Measurements from ENCODE around the gene CTBP2.

The CTBP2 gene

DNA sequence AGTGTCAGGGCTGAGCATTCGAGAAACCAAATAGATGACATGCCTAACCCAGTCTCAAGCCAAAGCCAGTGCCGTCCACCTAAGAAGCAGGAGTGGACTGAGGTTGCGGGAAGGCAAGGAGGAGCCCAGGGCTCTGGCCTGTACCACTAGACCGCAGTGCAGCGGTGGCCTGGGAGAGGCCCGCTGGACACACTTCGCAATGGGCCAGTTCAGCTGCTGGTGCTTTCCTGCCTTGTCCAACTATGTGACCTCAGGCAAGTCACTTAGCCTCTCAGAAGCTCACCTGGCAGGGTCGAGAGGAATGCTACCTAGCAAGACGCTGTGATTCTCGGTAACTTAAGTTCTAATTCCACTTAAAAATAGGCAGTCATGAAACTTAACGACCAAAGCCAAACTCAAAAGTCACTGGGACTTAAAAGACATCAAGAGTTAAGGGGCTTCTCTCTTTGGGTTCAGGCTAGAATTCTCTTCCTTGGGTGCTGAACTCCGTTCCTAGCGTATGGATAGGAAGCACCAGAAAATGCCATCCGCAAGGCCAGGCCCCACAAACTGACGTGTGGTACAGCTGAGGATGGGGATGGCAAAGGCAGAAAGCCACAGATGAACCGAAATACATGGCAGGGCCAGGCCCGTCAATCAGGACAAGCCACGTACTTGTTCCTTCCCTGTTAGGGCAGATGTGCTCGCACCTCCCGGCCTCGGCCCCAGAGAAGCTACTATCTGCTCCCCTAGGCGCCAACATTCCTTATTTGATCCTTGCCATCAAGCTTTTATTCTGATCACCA, 34.2 kb downstream of the CTBP2 start:
- no peak for DNase-seq (ENCODE audit: low read depth in 3 of 3)

DNA sequence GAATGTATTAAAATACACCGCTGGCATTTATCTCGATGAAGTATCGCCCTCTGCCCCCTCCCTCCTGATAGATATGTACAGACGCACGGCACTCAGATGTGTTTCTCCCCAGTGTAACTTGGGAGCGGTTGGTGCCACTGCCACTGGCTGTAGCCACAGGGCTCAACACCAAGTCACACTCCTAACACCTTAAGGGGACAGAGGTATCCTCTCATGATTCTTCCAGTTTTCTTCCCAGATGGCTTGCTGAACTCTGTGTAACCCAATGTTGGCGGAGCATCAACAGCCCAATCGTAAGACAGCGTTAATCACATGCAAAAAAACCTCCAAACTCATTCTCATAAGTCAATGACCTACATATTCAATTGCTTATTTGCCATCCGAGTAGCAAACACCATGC, 35.5 kb downstream of the CTBP2 start:
- no peak for DNase-seq (ENCODE audit: low read depth in 3 of 3)

DNA sequence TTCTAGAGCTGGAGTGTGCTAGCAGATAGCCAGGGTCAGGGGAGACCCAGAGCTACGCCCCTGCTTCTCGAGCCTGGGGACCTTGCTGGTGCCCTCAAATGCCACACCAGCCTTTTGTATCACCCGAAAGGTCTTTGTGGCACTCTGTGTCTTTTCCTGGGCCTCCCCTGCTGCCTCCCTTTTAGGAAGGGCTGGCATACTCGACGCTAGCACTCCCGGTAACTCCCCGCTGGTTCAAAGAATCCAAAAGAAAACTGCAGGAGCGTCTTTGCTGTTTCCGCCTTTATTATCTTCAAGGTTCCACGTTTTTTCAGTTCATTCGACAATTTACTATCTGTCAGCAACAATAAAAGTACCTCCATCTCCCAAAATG, 36.3 kb downstream of the CTBP2 start:
- DNase-seq (ENCODE audit: low read depth in 3 of 3): no peak

DNA sequence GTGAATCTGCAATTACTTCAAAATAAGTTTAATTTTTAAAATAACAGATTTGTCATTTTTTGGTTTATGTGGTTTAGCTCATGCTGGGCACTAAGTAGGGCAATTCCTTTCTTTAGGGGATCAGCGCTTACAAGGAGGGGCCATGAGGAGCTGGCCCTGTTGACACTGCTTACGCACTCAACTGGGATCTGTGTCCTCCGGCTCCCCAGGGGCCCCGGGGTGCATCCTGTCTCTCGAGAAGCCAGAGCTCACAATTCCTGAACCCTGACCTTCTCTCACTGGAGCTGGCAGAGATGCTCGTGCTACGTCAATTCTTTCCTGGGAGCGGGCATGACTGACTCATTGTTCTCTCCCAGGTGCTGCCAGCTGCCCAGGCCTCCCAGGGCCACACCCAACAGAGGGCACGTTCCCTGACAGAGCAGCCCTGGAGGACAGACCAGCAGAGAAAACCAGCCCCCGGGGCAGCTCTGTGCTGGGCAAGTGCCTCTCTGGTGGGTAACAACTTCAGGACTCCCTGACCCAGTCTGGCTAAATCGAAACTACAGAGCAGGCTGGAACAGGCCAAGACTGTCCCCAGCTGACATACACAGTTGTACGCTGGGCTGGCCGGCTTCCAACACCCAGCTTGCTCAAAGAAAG, 36.8 kb downstream of the CTBP2 start:
- DNase-seq (ENCODE audit: low read depth in 3 of 3): no peak

DNA sequence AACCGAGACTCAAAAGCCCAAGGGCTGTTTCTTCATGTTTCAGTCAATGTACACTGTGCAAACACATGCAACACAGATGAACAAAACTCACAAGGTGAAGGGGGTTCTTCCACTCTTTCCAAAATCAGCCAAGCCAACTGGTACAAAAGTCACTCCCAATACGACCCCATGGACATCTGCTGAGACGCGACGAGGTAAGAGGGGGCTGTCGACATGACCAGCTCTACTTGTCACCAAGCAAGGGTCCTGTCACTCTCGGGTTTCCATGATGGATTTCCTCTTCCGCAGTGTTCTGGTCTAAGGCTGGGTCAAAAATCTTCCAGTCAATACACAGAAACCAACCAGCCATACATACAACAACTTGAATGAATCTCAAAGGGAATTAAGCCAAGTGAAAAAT, 37.8 kb downstream of the CTBP2 start:
- no peak for DNase-seq (ENCODE audit: low read depth in 3 of 3)

DNA sequence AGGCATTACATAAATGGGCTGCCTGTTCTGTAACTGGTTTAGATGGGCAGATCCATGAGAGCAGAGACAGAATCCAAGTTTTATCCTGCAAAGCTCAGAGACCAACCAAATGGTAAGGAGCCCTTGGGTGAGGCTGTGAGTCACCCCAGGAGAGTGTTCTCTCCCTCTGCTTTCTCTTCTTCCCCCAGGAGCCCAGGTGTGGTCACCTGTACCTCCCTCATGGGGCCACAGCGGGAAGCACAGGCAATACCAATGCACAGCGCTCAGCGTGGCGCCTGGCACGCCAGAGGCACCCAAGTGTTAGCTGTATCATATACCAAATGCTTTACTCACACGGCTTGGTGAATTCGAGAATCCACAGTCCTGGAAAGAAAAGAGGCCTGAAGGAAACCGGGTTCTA, 39.4 kb downstream of the CTBP2 start:
- DNase-seq (ENCODE audit: low read depth in 3 of 3): no peak

DNA sequence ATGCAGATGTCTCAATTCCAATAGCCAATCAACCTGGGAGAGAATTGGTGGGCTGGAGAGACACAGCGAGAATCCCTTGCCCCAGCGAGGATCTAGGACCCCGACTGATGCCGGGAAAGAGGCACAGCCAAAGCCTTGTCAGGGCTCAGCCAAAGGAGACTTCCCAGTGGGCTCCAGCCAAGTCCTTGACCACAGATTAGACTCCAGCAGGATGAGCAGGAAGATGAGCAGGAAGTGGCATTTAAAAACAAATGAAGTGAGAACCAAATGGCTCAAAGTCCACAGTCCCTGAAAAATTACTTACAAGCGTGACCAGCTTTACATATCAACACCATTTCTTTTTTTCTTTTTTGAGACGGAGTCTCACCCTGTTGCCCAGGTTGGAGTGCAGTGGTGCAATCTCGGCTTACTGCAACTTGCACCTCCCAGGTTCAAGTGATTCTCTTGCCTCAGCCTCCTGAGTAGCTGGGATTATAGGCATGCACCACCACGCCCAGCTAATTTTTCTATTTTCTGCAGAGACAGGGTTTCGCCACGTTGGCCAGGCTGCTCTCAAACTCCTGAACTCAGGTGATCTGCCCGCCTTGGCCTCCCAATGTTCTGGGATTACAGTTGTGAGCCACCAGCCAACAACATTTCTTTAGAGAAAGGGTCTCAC, 40.2 kb downstream of the CTBP2 start:
- no peak for DNase-seq (ENCODE audit: low read depth in 3 of 3)

DNA sequence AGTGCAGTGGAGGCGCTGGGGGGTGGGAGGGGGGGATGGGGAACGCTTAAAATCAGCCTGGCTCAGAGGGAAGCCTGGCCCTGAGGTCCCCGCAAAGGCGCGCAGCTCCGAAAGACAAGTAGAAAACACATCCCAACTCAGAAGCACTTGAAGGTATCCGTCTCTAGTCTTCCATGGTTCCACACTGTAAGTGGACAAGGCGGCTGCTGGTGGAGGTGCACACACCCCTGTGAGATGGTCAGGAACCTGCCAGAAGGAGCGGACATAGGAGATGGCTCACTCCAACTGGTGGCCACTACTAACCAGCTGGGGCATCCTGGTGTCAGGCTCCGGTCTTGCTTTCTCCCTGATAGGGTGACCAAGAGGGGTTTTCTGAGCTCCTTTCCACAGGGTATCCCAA, 41.7 kb downstream of the CTBP2 start:
- DNase-seq (ENCODE audit: low read depth in 3 of 3): no peak

DNA sequence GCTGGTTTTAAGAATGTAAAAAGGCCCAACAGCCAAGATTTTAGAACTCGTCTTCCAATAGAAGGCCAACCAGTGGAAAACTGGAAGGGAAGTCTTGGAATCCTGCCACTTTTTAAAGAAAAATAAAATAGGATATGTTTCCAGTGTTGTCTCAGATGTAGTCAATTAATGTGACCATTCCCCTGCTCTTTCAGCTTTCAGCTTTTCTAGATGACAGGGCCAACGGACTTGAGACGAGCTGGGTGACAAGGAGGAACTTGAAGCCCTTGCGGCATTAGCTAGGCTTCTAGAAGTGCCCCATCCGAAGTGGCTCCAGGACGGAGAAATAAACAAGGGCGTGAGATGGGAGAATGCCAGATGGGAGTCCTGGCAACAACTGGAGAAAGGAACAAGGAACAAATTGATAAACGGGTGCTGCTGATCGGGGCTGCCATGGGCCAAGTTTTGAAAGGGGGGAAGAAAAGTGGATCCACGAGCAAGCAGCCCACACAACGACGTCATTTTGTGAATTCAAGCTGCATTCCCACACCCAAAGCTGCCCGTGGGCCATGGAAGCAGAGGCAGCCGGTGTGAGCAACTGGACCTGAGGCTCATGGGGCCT, 42.3 kb downstream of the CTBP2 start:
- no peak for DNase-seq (ENCODE audit: low read depth in 3 of 3)

DNA sequence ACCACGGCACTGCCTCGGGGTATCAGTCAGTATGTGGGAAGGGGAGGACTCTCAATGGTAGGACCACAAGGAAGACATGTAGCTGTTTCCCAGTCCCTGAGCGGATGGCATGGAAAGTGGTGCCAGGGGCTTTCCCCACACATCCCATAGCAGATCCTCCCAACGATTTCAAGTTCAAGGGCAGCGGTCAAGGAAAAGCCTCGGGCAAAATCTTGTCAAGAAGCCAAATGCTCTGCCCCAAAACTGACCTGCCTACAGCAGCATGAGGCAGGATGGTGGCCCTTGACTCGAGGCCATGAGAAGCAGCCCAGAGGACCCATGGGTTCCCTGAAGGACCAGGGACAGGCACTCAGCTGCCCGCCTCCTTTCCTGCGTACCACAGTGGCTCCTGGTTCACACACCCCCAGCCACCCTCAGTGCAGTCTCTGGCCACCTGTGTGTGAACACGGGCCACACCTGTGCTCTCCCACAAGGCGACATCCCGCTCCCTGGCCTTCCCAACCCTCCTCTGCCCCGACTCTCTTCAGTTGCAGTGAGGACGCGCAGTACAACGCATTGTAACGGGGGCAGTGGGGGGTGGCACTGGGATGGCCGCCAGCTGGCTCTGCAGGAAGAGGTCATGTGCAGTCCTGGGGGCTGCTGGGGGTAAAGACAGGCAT, 43.6 kb downstream of the CTBP2 start:
- no peak for DNase-seq (ENCODE audit: low read depth in 3 of 3)

DNA sequence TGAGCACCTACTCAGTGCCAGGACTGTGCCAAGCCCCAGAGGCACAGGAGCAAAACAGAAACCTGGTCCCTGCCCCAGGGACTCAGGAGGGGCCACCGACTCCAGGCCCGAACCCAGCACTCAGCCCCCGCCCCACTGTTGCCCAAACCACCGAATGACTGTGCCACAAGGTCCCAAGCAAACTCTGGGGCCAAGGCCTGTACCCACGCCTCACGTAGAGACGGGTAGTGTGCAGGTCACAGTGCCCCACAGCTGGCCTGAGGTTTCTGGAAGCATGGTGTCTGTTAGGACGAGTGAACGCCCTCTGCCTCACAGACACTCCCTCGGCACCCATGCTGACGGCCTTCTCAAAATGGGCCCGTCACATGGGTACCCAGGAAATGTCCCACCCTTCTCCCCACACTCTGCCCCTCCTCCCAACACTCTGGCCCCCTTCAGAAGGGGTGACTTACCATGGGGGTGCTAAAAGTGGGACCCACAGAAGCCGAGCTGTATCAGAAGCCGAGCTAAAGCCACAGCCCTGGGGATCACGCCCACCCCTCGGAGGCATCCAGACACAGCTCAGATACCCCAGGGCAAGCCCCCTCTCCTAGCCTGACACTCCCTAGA, 44.2 kb downstream of the CTBP2 start:
- DNase-seq (ENCODE audit: low read depth in 3 of 3): no peak

DNA sequence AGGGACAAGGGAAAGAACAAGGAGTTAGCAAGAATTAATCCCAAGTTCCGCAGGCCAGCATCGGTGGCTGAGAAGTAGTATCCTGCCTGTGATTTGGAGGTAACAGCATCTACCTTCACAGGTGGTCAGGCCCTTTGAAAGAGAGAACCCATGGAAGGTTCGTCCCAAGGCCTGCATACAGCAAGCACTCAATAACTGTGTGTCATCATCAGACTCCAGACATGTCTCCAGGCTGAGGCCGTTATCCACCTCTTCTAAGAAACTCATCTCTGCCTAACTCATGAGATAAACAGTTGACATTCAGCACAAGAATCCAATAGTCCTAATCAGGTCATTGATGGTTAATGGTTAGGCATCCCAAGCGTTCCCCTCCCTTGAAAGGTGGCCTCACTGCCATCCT, 45.0 kb downstream of the CTBP2 start:
- DNase-seq (ENCODE audit: low read depth in 3 of 3): no peak

DNA sequence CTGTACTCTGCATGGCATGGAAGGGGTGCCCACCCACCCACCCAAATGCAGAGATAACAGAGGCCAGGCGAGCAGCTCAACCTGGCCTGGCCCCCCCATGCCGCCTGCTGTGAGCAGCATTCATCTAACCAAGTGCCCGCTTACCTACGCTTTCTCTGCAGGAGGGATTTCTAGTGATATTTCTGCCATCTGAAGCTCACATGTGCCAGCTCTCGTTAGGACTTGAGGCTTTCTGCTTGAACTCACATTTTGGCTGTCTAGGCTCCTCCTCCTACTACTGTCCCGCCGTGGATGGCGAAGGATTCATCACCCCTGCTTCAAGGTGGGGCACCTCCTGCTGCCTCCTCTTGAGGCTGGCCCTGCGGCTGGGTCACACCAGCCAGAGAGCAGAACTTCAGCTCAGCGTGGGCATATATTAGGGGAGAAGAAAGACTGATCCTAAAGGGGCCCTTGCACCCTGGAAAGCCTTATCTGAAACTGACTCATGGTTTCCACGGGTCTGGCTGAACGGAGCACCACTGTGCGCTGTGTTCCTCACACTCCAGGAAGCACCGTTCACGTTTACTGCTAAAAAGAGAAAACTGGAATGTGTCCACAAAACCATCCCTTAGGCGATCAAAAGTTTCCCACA, 45.5 kb downstream of the CTBP2 start:
- no peak for DNase-seq (ENCODE audit: low read depth in 3 of 3)

DNA sequence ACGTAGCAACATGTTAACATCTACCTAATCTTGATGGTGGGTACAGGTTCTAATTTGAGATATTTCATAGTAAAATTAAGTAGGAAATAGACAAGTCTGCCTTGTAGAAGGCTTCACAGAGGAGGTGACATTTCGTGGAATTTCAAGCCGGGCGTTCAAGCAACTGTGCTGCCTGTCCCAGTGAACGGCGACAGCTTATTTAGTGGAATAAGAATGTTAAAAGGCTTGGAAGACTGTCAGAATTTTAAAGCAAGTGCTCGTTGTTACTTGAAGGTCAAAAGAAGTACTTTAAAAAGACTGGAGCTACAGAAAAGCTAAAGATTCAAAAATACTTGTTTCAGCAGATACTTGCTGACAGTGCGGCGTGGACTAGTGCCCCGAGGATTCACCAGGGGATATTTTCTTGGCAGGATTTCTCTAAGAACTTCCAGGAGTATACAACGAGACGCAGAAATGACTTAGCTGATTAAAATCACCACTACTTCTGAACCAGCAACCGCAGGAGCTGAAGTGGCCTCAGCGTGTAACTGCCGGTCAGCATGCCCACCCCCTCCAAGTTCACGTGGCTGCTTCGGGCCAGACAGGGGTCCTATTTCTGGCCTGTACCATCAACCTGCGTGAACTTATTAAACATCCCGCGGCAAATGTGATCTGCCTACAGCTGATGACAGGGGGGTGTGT, 46.5 kb downstream of the CTBP2 start:
- no peak for DNase-seq (ENCODE audit: low read depth in 3 of 3)

DNA sequence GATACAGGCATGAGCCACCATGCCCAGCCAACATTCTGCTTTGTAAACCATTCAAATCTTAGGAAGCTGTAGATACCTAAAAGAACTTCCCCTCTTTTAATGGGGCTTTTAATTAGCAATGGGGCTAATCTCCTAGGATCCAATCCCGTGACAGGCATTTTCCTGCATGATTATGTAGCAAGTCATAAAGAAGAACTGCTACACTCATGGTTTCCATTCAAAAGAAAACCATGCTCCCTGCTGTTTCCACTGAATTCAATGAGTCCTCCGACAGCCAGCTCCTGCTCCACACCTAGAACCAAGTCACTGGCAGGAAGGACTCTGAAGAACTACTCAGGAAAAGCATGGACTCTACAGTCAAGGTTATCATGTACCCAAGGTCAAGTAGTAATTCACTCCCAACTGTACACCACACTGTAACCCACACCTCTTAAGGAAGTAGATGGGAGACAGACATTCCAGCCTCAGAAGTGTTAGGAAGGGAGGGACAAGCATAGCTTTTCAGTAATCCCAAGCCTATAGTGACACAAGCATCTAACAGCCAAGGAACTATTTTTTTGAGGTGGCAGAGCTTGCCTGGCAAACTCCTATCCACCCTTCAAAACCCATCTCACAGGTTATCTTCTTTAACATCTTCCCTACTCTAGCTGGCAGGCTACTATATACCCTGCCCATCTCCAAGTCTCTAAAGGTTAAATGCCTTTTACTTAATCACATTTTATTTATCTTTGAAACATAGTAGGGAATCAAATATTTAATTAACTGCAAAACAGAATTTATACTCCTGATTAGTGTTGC, 47.5 kb downstream of the CTBP2 start:
- DNase-seq (ENCODE audit: low read depth in 3 of 3): no peak

DNA sequence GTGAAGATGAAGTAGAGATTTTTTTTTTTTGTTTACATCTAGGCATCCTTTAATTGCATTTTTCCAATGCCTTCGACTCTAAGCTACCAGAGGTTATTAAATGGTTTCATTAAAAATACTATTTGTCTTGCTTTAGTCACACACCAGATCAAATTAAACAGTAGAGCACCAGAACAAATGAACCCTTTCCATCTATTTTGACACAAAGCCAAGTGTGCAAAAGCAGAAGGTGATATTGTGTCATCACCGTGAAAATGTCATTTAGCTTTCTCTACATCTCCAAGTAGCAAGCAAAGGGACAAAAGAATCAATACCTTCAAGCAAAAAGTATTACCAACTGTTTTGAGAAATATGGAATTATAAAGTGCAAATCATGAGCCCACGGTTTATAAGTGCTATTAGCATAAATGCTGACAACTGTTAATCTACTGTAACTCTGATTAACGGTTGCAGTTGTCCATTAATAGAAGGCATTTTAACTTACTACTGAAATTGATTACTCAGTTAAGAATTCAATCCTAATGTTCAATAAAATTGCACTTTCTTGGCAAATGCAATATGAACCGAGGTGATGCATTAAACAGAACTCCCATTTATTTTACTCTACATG, 49.1 kb downstream of the CTBP2 start:
- DNase-seq (ENCODE audit: low read depth in 3 of 3): no peak

DNA sequence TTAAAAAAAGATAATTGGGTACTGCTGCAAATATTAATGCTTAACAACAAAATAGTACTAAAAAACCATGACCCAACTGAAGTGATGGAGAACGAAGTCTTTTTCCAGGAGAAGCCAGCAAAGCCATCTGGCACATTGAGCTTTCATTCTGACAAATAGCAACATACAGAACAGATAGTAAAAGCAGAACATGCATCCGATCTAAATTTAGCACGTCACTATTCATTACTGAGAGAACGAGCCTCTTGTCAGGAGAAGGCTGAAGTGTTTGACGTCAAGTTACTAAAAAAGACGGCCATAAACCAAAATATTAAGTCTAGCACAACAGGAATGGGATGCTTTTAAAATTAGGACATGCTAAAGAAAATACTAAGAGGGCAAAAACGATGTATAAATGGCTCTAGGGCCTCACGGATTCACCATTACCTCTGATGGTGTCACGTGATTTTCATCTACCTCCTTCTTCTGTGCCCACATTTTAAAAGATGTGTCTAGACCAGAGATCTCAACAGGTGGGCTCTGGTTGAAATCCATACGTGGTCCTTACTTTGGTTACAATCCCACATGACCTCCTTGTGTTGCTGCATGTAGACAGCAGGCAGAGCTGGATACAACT, 52.3 kb downstream of the CTBP2 start:
- DNase-seq (ENCODE audit: low read depth in 3 of 3): no peak

DNA sequence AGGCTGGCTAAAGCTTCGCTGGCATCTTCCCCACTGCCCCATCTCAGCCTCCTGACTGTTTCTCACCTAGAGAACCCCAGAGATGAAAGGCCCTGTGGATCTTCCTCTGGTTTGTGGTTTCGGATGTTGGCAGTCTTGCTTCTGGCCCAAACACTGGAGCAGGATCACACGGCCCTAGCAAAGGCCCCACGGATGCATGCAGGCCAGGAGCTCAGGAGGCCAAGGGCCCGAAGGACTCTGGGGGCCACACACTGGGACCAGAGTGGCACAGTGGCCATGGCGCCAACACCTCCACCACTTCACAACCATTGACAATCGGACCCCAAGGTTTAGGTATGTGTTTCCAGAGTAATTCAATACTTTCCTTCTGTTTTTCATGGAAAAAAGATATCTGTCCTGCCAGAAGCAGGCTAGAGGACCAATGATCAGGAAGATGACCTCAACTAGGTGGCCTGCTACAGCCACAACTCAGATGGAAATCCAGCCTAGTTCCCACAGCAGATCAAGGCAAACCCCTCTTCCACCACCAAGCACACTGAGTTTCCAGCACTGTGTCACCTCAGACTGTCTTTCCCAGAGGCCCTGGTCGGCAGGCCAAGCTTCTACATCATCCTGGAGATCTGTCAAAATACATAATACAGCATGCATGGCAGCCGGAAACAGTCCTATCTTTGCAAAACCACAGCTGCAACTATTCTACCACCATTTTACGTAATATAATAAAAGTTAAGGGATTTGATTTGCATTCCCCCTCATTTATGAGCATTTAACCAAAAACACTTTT, 53.0 kb downstream of the CTBP2 start:
- no peak for DNase-seq (ENCODE audit: low read depth in 3 of 3)
